HTR-8/SVneo (cell line): ENCODE measurements around the gene COL28A1.

Experiments
- DNase-seq: peaks from one replicate; pipeline ENCODE4 v3.0.0; 2011; ENCODE audit warnings: low spot score, mixed read lengths; ENCODE audit not compliant: insufficient read length
- FAIRE-seq: peaks from 2 replicates; lab custom pipeline; 2011; peaks lifted over from hg19 to GRCh38; lab: Jason Lieb, UNC

The COL28A1 gene

GRCh38 chr7:7535691-7536090 lies at the start of gene COL28A1:
COL28A1 (minus strand) TSS chr7:7535873; CDS start chr7:7532875, 2,998 bp downstream.
- FAIRE-seq = no peak

GRCh38 chr7:7584653-7585052 lies 49.0 kb upstream of the COL28A1 start:
- DNase-seq = no peak
- no peak for FAIRE-seq

More at GRCh38 chr7:7535691-7536090, at the start of gene COL28A1:
- no peak for DNase-seq

- FAIRE-seq (no peak), DNase-seq (no peak)
Measured at GRCh38 chr7:7583731-7584130, 48.1 kb upstream of the COL28A1 start.

- FAIRE-seq (no peak), DNase-seq (no peak)
Measured at GRCh38 chr7:7582596-7582995, 46.9 kb upstream of the COL28A1 start.

- DNase-seq (no peak), FAIRE-seq (no peak)
Measured at GRCh38 chr7:7581531-7582179, 46.0 kb upstream of the COL28A1 start.

GRCh38 chr7:7579638-7580037 lies 44.0 kb upstream of the COL28A1 start:
- no peak for DNase-seq
- no peak for FAIRE-seq

GRCh38 chr7:7577888-7578287 lies 42.2 kb upstream of the COL28A1 start:
- FAIRE-seq = no peak

GRCh38 chr7:7576344-7576743 lies 40.7 kb upstream of the COL28A1 start:
- no peak for FAIRE-seq
- no peak for DNase-seq

More at GRCh38 chr7:7577888-7578287, 42.2 kb upstream of the COL28A1 start:
- DNase-seq = no peak

GRCh38 chr7:7573701-7574100 lies 38.0 kb upstream of the COL28A1 start:
- DNase-seq (no peak), FAIRE-seq (no peak)

- DNase-seq (no peak), FAIRE-seq (no peak)
Measured at GRCh38 chr7:7570584-7570983, 34.9 kb upstream of the COL28A1 start.

- DNase-seq (no peak), FAIRE-seq (peak; percentile 57)
Measured at GRCh38 chr7:7569615-7570014, 33.9 kb upstream of the COL28A1 start.

- FAIRE-seq = no peak
Measured at GRCh38 chr7:7569081-7569527, 33.4 kb upstream of the COL28A1 start.

GRCh38 chr7:7568553-7568952 lies 32.9 kb upstream of the COL28A1 start:
- no peak for FAIRE-seq
- DNase-seq = no peak

More at GRCh38 chr7:7569081-7569527, 33.4 kb upstream of the COL28A1 start:
- DNase-seq = no peak

- no peak for DNase-seq
- no peak for FAIRE-seq
Measured at GRCh38 chr7:7567898-7568531, 32.3 kb upstream of the COL28A1 start.

- DNase-seq = peak; percentile 91
- FAIRE-seq = peak; percentile 84
Measured at GRCh38 chr7:7566651-7567611, 31.3 kb upstream of the COL28A1 start, which contains the start of gene MIOS. MIOS (plus strand) TSS chr7:7566884; CDS start chr7:7572476, 5,592 bp downstream.

GRCh38 chr7:7565746-7566650 lies 30.3 kb upstream of the COL28A1 start:
- FAIRE-seq (no peak), DNase-seq (no peak)

- no peak for FAIRE-seq
- DNase-seq = no peak
Measured at GRCh38 chr7:7565018-7565680, 29.5 kb upstream of the COL28A1 start.

GRCh38 chr7:7564323-7564780 lies 28.7 kb upstream of the COL28A1 start:
- DNase-seq (peak; percentile 84), FAIRE-seq (no peak)

- FAIRE-seq (no peak), DNase-seq (no peak)
Measured at GRCh38 chr7:7563813-7564212, 28.1 kb upstream of the COL28A1 start.
